HG03457 (cell line): Measurements from ENCODE around the gene SFMBT2.

ENCODE experiments used
- ATAC-seq: cut with Tn5 transposase; IDR thresholded peaks from one replicate; pipeline ENCODE4 v1.9.1; 2021; ENCODE audit warnings: moderate number of reproducible peaks; ENCODE audit not compliant: unreplicated experiment

SFMBT2 gene

GRCh38 chr10:7410862-7411670, at the start of gene SFMBT2:
SFMBT2 (minus strand) TSS chr10:7411034; CDS start chr10:7381898, 29,136 bp downstream.
- no peak for ATAC-seq

DNA sequence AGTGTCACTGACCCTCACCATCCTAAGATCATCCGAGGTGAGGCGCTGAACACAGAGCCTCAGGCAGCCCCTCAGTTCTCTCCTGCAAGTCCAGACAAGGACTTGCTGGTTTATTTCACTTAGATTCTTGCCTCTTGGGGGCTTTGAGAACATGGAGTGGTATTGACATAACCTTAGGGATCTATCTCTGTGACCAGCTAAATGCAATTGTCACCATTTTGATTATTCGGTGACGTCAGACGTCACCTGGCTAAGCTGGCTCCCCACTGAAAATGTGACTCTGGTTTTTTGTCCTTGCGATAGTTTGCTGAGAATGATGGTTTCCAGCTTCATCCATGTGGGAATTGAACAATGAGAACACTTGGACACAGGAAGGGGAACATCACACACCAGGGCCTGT, 49.2 kb upstream of the SFMBT2 start:
- no peak for ATAC-seq

GRCh38 chr10:7458556-7458955, 47.7 kb upstream of the SFMBT2 start:
- ATAC-seq = no peak

- peak; percentile 83 for ATAC-seq
Observed at GRCh38 chr10:7457478-7458316, 46.9 kb upstream of the SFMBT2 start.

GRCh38 chr10:7449063-7449695, 38.3 kb upstream of the SFMBT2 start:
- no peak for ATAC-seq

DNA sequence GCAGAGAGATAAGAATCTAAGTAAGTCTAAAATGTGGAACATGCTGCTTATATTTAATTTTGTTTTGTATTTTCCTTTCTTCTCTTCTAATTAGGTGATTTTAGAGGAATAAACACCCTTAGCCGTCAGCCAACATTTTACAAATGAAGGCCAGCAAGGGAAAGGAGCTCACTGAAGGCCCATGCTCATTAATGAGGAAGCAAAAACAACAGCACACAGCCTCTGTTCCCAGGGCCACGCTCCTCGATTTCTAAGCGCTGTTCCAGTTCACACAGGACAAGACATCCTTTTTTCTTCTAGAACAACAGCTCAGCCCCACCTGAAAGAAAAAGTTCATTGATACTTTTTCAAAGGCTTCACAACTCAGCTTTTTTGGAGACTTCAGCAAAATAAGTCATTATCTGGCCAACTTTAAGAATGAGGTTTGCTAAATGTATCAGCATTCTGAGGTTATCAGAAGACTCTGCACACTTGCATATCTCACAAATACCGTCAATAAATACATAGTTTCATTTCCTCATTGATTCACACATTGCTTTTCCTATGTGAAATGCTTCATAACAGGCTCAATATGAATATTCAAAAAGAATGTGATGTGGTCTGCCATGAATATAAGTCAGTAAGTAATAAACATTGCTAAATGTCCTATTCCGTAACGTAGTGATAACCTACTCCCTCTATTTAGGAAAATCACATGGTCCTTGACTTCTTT, 34.8 kb upstream of the SFMBT2 start:
- ATAC-seq = peak; percentile 53

- no peak for ATAC-seq
Observed at GRCh38 chr10:7444551-7445121, 33.8 kb upstream of the SFMBT2 start.

DNA sequence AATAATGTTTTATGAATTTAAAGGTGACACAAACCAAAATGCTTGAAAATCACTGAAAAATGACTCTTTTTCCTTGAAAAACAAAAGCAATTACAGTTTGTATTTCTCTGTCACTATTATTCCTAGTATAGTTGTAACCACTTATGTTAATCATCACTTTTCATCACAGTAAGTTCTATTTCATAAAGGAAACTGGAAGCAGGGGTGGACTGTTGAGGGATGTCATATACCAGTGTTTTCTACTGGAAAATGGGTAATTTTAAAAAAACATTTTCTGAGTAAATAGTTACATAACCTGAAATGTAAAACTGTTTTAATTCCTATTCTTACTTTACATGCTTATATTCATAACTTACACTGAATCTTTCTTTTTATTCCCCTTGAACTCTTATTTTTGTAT, 32.2 kb upstream of the SFMBT2 start:
- ATAC-seq = no peak

DNA sequence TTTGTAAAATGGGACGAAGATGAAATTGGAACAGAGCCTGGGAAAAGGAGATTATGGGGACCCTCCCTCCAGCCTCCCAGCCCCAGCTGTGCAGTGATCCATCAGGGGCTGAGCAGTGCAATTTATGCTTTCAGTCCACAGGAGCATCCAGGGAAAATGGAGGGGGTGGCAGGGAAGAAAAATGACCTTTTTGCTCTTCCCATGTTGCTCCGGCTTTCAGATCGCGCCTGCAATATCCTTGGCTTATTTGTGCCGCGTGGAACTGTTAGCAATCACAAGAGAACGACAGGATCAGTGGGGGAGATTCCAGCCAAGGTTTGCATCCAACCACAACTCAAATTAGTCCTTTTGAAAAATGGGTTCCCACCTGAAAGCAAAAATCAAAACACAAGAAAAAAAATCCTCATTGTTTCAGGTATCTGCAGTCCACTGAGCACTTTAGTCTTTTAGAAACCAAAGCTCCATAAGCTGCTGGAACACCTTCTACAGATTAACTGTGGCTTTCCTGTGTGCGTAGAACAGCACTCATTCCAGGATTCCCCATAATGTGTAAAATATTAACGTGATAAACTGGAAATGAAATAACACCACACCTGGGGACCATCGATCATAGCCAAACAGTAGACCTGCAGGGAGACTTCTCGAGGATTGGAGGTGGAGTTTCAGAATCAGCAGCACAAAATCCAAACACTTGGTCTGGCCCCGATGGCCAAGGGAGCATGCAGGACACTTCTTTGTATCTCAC, 30.7 kb upstream of the SFMBT2 start:
- ATAC-seq = no peak

DNA sequence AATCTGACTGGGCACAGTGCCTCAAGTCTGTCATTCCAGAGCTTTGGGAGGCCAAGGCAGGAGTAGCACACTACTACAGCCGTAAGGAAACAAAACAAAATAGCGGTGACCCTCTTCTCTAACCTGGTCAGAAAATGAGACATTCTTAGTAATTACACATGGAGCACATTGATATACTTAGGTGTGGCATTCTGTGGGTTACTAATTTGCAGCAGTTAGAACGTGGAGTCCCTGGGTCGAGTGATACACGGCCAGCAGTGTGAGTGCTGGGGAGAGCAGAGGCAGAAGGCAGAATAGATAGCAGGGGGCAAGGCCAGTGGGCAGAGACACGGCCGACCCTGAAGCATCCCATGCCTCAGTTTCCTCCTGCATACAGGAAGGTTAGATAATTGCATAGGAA, 28.9 kb upstream of the SFMBT2 start:
- ATAC-seq = no peak

GRCh38 chr10:7438196-7438986, 27.6 kb upstream of the SFMBT2 start:
- no peak for ATAC-seq

GRCh38 chr10:7436490-7437100, 25.8 kb upstream of the SFMBT2 start:
- ATAC-seq = no peak

- no peak for ATAC-seq
Observed at GRCh38 chr10:7435674-7436073, 24.8 kb upstream of the SFMBT2 start.

GRCh38 chr10:7434378-7434777, 23.5 kb upstream of the SFMBT2 start:
- ATAC-seq = no peak

GRCh38 chr10:7433861-7434260, 23.0 kb upstream of the SFMBT2 start:
- no peak for ATAC-seq

GRCh38 chr10:7432884-7433726, 22.3 kb upstream of the SFMBT2 start:
- no peak for ATAC-seq

DNA sequence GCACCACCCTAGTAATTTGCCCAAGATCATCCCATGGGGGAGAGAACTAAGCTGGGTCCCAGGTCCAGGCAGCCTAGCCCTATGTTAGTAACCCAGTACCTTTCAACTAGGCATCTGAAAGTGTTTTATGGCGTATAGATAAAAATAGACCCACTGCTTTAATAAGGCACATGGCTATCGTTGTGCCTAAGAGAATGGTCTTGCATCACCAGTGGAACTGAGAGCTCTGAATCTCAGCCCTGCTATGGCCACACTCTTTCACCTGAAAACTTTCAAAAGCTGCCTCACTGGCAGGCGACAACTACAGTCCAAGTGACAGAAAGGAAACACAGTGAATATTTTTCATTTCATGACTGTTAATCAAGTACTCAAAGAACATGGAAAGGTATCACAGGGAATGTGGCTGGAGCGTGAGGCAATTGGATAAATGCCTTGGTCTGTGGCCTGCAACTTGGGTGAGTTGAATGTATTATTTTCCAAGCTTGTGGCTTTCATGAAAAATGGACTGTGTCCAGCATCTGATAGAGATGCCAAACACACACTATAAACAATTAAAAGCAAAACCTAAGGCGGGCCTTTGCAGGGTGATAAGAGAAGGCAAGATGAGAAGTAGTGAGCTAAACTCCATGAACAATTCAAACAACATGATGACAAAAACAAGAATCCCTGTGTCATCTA, 18.0 kb upstream of the SFMBT2 start:
- ATAC-seq = no peak
